Stomach (tissue), 9 donors: Measurements from ENCODE around the gene GPR35. TPM values are rescaled to one million over a fixed set of nuclear protein-coding genes. Genes with fewer than 3 reads are reported as not detected.

ENCODE experiments used
- DNase-seq, 2 donors: peaks; one replicate each; pipeline versions ENCODE4 v3.0.0 to v3.0.0-alpha.2; 2013 to 2019
- H3K27ac ChIP-seq, 5 donors: fragments of 200-600 bp in 4 of 5; sonication (generic) in 4 of 5; one replicate each; pipeline ENCODE4 v1.5.1; 2013 to 2019; ENCODE audit warnings: mild to moderate bottlenecking in 1 of 5, moderate library complexity in 1 of 5
- H3K27me3 ChIP-seq, 3 donors: fragments of 200-600 bp; sonication (generic); one replicate each; pipeline ENCODE4 v1.5.1; 2017 to 2019; ENCODE audit warnings: mixed run types in 1 of 3
- H3K36me3 ChIP-seq, 4 donors: fragments of 200-600 bp; sonication (generic); 1 replicate in 3 of 4; 2 replicates in 1 of 4; pipeline ENCODE4 v1.5.1; 2016 to 2019
- H3K4me1 ChIP-seq, 4 donors: fragments of 200-600 bp; sonication (generic); one replicate each; pipeline ENCODE4 v1.5.1; 2016 to 2019
- H3K4me3 ChIP-seq, 4 donors: fragments of 200-600 bp; sonication (generic) in 3 of 4; one replicate each; pipeline ENCODE4 v1.5.1; 2016 to 2019; ENCODE audit warnings: mild to moderate bottlenecking in 1 of 4
- H3K9me3 ChIP-seq, 4 donors: fragments of 200-600 bp; sonication (generic); one replicate each; pipeline ENCODE4 v1.5.1; 2016 to 2019
- EP300 ChIP-seq: sonication (generic); formaldehyde crosslinking; IDR thresholded peaks from one replicate; pipeline ENCODE4 v1.6.1; 2017; ENCODE audit warnings: antibody characterized with exemption
- POLR2A ChIP-seq, 4 donors: fragments of 450-650 bp; IDR thresholded peaks; one replicate each; pipeline ENCODE4 v1.6.1; 2016; ENCODE audit warnings: antibody characterized with exemption in 4 of 4, control low read depth in 2 of 4, mild to moderate bottlenecking in 1 of 4, moderate library complexity in 1 of 4
- POLR2AphosphoS5 ChIP-seq, 3 donors: sonication (generic); formaldehyde crosslinking; IDR thresholded peaks; one replicate each; pipeline ENCODE4 v1.6.1; 2016; ENCODE audit warnings: antibody characterized with exemption in 3 of 3
- WGBS, 5 donors: extraction: QIAGEN DNeasy Blood & Tissue Kit in 3 of 5; methylation state at CpG; one replicate each; pipeline versions ENCODE4 v1.1.5 to v1.1.7; 2013 to 2018; 5-methylcytosine and 5-hydroxymethylcytosine counted together
- intact Hi-C: fragments of 100-400 bp; cut with DNase I; formaldehyde crosslinking; loops from one replicate; pipeline ENCODE4 v1.15.1; 2023; ENCODE audit warnings: low total_unique reads
- polyA plus RNA-seq, 3 donors: library from polyadenylated mRNA; stranded (reverse); fragments of 200-250 nt; gene quantifications; one replicate each; pipeline ENCODE4 v1.2.3, GENCODE V29; 2013
- total RNA-seq, 5 donors: library from RNA; depleted of rRNA; stranded (reverse); fragments of >200 nt; gene quantifications; one replicate each; pipeline versions ENCODE4 v1.1.0 to v1.2.3, GENCODE V29; 2014 to 2016
- TF ChIP-seq, protein P1 (sequence below), 7 experiments: fragments of 450-650 bp in 4 of 7; fragments of 200-600 bp in 3 of 7; sonication (generic) in 3 of 7; IDR thresholded peaks; one replicate each; pipeline ENCODE4 v1.5.1; 2016 to 2019; ENCODE audit warnings: antibody characterized with exemption in 7 of 7, control low read depth in 2 of 7, mild to moderate bottlenecking in 1 of 7
- donor health status: healthy with polysubstance abuse.
- donor health status: Bipolar disorder and iron deficiency.
- donor health status: healthy.

The GPR35 gene
- total and polyA plus RNA-seq, 8 donors: 8.5 to 68.9 (median 12.9) TPM

DNA sequence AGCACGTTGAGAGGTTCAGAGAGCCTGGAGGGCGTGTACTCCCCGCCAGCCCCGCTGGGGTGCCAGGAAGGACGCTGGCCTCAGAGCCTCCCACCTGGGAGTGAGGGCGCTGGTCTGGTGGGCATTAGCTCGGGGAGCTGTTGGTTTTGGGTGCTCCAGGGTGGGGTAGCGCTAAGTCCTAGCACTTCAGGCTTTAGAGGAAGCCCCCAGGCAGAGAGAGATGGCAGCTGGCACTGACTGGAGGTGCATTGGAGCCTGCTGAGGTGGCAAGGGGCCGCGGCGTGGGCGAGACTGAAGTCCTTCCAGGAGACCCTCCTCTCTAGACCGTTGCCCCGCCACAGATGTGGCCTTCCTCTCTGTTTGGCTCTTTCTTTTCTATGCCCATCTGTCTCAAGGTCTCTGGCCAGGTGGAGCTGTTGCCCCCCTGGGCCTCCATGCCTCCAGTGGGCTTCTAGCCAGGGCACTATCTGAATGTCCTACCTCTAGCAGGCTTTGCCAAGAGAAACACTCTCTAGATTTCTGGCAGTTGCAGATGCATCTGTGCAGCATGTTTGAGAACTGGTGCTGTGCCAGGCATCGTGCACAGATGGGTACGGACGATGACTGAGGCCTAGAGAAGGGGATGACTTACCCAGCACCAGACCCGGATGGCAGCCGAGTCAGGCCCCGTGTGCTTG, 32.1 kb upstream of the GPR35 start:
- H3K4me1 ChIP-seq: peaks cover 22 to 63% (median 49%) of the 10 kb centered on the region in 4 donors
- peaks cover 16 to 88% (median 84%) of the 10 kb centered on the region in 4 donors for H3K36me3 ChIP-seq
- H3K9me3 ChIP-seq: no peaks in the 10 kb centered on the region
- intact Hi-C loops: no loop called here
- 85 to 94% (median 88%) methylated on average over 14 to 20 of the region's 20 CpGs for WGBS, 5 donors
- H3K4me3 ChIP-seq: no peak overlapping the region
- H3K27ac ChIP-seq: no peak overlapping the region
- TF ChIP-seq, protein P1, sequence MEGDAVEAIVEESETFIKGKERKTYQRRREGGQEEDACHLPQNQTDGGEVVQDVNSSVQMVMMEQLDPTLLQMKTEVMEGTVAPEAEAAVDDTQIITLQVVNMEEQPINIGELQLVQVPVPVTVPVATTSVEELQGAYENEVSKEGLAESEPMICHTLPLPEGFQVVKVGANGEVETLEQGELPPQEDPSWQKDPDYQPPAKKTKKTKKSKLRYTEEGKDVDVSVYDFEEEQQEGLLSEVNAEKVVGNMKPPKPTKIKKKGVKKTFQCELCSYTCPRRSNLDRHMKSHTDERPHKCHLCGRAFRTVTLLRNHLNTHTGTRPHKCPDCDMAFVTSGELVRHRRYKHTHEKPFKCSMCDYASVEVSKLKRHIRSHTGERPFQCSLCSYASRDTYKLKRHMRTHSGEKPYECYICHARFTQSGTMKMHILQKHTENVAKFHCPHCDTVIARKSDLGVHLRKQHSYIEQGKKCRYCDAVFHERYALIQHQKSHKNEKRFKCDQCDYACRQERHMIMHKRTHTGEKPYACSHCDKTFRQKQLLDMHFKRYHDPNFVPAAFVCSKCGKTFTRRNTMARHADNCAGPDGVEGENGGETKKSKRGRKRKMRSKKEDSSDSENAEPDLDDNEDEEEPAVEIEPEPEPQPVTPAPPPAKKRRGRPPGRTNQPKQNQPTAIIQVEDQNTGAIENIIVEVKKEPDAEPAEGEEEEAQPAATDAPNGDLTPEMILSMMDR (IDR thresholded peaks at IDR 0.05): no peak
- TF ChIP-seq POLR2AphosphoS5 (IDR thresholded peaks at IDR 0.05) (no peak), POLR2A (IDR thresholded peaks at IDR 0.05) (no peak), EP300 (no peak)
- no peak for DNase-seq
- no peaks in the 10 kb centered on the region for H3K27me3 ChIP-seq

DNA sequence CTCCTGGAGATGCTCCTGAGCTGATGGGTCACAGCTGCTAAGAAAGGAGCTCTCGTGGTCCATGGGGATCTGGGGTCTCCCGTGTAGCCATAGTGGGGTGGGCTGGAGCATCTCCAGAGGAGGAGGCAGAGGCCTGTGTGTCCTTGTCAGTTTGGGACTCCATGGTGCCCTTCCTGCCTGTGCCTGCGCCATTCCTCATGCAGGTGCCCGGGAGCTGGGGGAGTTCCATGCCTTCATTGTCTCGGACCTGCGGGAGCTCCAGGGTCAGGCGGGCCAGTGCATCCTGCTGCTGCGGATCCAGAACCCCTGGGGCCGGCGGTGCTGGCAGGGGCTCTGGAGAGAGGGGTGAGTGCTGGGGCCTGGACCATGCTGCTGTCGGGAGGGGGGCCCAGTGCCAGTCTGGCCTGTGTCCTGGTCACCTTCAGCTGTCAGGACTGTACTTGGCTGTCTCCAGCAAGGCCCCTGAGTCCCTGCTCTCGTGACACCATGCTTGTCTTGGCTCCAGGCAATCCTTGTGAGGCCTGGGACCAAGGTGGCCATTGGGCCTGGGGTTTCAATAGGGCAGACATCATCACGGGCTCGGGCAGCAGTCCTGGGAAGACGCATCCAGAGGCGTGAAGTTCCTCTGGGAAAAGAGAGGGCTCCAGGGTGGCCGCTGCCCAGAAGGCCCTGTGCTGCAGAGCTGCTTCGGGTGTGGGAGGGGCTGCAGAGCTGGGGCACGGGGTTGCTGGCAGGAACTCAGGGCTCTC, 31.4 kb upstream of the GPR35 start:
- peaks cover 18 to 56% (median 42%) of the 10 kb centered on the region in 4 donors for H3K4me1 ChIP-seq
- DNase-seq: no peak
- no peaks in the 10 kb centered on the region for H3K27me3 ChIP-seq

GRCh38 chr2:240594511-240595380, 30.5 kb upstream of the GPR35 start:
- Histone ChIP-seq H3K27me3 (no peaks in the 10 kb centered on the region), H3K4me1 (peaks cover 10 to 48% (median 35%) of the 10 kb centered on the region in 4 donors), H3K27ac (no peak overlapping the region), H3K4me3 (no peak overlapping the region), H3K36me3 (peaks cover 21 to 97% (median 94%) of the 10 kb centered on the region in 4 donors), H3K9me3 (no peaks in the 10 kb centered on the region)
- 86 to 92% (median 90%) methylated on average over 25 to 34 of the region's 34 CpGs for WGBS, 5 donors
- DNase-seq: no peak
- intact Hi-C loops: no loop called here
- TF ChIP-seq EP300 (no peak), POLR2AphosphoS5 (IDR thresholded peaks at IDR 0.05) (no peak), POLR2A (IDR thresholded peaks at IDR 0.05) (no peak)
- TF ChIP-seq, protein P1 (IDR thresholded peaks at IDR 0.05): no peak

More for the DNA sequence above, 31.4 kb upstream of the GPR35 start:
- intact Hi-C loops: no loop called here
- WGBS, 5 donors: 91 to 97% (median 93%) methylated on average over 6 to 19 of the region's 19 CpGs
- Histone ChIP-seq H3K27ac (no peak overlapping the region), H3K4me3 (no peak overlapping the region), H3K36me3 (peaks cover 21 to 96% (median 91%) of the 10 kb centered on the region in 4 donors), H3K9me3 (no peaks in the 10 kb centered on the region)
- TF ChIP-seq EP300: no peak
- TF ChIP-seq, protein P1 (IDR thresholded peaks at IDR 0.05): no peak
- TF ChIP-seq POLR2AphosphoS5 (IDR thresholded peaks at IDR 0.05): no peak
- TF ChIP-seq POLR2A (IDR thresholded peaks at IDR 0.05): no peak
